Right lobe of liver (tissue), 6 donors: ENCODE measurements around the gene PIGL. TPM values are rescaled to one million over a fixed set of nuclear protein-coding genes. Genes with fewer than 3 reads are reported as not detected.
A peak's percentile ranks its signal among the peaks of the same experiment; 100 is the strongest.
"Not testable (repeated sequence)": the region's sequence is repeated elsewhere in the genome, so short reads cannot be mapped to it uniquely, and the experiment has no call there.

Source experiments
- ATAC-seq, 4 donors: fragments of 200-7000 bp; cut with Tn5 transposase; one replicate each; pipeline ENCODE4 v1.9.1; 2020; ENCODE audit warnings: mild to moderate bottlenecking in 4 of 4, moderate library complexity in 4 of 4
- DNase-seq, 3 donors: peaks; one replicate each; pipeline ENCODE4 v3.0.0-alpha.2; 2020
- H3K27ac ChIP-seq, 3 donors: fragments of 200-600 bp; one replicate each; pipeline ENCODE4 v1.8.0; 2022
- H3K27me3 ChIP-seq, 2 donors: fragments of 200-600 bp; one replicate each; pipeline ENCODE4 v1.8.0; 2022
- H3K36me3 ChIP-seq, 4 donors: fragments of 200-600 bp; sonication (generic) in 1 of 4; one replicate each; pipeline versions ENCODE4 v1.5.1 to v1.8.0; 2017 to 2022; ENCODE audit warnings: control low read depth in 1 of 4
- H3K4me1 ChIP-seq, 4 donors: fragments of 200-600 bp; sonication (generic) in 1 of 4; one replicate each; pipeline versions ENCODE4 v1.5.1 to v1.8.0; 2017 to 2022; ENCODE audit warnings: control low read depth in 1 of 4
- H3K4me3 ChIP-seq, 3 donors: fragments of 200-600 bp; one replicate each; pipeline ENCODE4 v1.8.0; 2022
- H3K9me3 ChIP-seq, 4 donors: fragments of 200-600 bp; sonication (generic) in 1 of 4; one replicate each; pipeline versions ENCODE4 v1.5.1 to v1.8.0; 2017 to 2022; ENCODE audit warnings: control low read depth in 1 of 4
- POLR2A ChIP-seq: fragments of 450-650 bp; IDR thresholded peaks from one replicate; pipeline ENCODE4 v1.6.1; 2017; ENCODE audit warnings: antibody characterized with exemption, mild to moderate bottlenecking
- WGBS: methylation state at CpG from one replicate; pipeline ENCODE4 v1.1.6; 2018; ENCODE audit warnings: low coverage, low lambda C conversion rate; ENCODE audit not compliant: insufficient coverage; ENCODE audit errors: missing lambda C conversion rate; 5-methylcytosine and 5-hydroxymethylcytosine counted together
- intact Hi-C, 2 donors: fragments of 100-400 bp; cut with DNase I; formaldehyde crosslinking; loops; one replicate each; pipeline versions ENCODE4 v1.11.2 to v1.14.1; 2022
- total RNA-seq, 6 experiments: library from RNA; depleted of rRNA in 2 of 6; stranded (reverse); fragments of >200 nt in 2 of 6; fragmentation: NEBNext Ultra II Directional in 3 of 6; extraction: Animal tissue kit (Norgen Biotek cat#: 25700) in 3 of 6; gene quantifications; one replicate each; pipeline versions ENCODE4 v1.1.0 to v1.2.4, GENCODE V29; 2016 to 2023
- TF ChIP-seq, protein P1 (sequence below), 4 donors: fragments of 200-600 bp in 3 of 4; fragments of 450-650 bp in 1 of 4; IDR thresholded peaks; one replicate each; pipeline versions ENCODE4 v1.5.1 to v1.8.0; 2016 to 2022; ENCODE audit warnings: antibody characterized with exemption in 4 of 4, mild to moderate bottlenecking in 2 of 4
- donor health status: DM: no; HTN: yes; CAD: no.
- donor health status: DM: no; HTN: no; CAD: no.
- donor health status: DM: no; HTN: no; CAD: no.
- donor health status: DM: no; HTN: yes; CAD: no.
- donor health status: DM: no; HTN: yes; CAD: no.

Gene PIGL
- total RNA-seq, 6 experiments from 2014 or later, result 8.5 to 29.7 (median 14.9) TPM

DNA sequence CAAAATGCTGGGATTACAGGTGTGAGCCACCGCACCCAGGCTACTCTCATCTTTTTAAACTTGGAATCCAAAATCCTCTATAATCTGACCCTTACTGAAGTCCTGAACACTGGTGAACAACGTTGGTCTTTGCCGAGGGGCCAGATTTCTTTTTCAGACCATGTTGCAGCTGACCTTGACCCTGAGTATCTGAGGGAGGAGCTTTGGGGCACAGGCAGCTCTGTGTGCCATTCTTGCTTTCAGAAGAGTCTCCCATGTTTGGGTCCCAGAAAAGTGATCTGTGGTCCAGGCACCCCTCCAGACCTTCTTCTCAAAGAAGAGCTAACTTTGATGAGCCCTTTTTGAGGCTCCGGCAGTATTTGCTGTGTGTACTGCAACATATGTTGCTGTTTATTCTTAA lies 85.8 kb downstream of the PIGL start:
- H3K9me3 ChIP-seq, result no peaks in the 10 kb centered on the region
- no peaks in the 10 kb centered on the region for H3K36me3 ChIP-seq
- WGBS, result 61% methylated on average over 4 of the region's 4 CpGs
- ATAC-seq, result no peak
- no peak for DNase-seq
- H3K4me1 ChIP-seq, result peaks cover 0 to 44% (median 16%) of the 10 kb centered on the region in 4 donors
- H3K27ac ChIP-seq, result peak overlapping the region in 1 of 3 donors; percentile 29
- intact Hi-C loops, result no loop called here
- TF ChIP-seq, protein P1, sequence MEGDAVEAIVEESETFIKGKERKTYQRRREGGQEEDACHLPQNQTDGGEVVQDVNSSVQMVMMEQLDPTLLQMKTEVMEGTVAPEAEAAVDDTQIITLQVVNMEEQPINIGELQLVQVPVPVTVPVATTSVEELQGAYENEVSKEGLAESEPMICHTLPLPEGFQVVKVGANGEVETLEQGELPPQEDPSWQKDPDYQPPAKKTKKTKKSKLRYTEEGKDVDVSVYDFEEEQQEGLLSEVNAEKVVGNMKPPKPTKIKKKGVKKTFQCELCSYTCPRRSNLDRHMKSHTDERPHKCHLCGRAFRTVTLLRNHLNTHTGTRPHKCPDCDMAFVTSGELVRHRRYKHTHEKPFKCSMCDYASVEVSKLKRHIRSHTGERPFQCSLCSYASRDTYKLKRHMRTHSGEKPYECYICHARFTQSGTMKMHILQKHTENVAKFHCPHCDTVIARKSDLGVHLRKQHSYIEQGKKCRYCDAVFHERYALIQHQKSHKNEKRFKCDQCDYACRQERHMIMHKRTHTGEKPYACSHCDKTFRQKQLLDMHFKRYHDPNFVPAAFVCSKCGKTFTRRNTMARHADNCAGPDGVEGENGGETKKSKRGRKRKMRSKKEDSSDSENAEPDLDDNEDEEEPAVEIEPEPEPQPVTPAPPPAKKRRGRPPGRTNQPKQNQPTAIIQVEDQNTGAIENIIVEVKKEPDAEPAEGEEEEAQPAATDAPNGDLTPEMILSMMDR (IDR thresholded peaks at IDR 0.05), result no peak
- no peak for TF ChIP-seq POLR2A
- H3K4me3 ChIP-seq, result no peak overlapping the region
- H3K27me3 ChIP-seq, result no peaks in the 10 kb centered on the region

DNA sequence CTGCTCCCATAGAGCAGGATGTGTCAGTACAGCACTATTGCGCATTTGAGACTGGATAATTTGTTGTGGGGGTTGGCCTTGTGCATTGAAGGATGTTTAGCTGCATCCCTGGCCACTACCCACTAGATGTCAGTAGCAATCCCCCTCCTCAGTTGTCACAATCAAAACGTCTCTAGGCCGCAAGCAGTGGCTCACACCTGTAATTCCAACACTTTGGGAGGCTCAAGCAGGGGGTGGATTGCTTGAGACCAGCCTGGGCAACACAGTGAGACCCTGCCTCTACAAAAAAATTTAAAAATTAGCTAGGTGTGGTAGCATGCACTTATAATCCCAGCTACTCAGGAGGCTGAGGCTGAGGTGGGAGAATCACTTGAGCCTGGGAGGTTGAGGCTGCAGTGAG lies 87.8 kb downstream of the PIGL start:
- TF ChIP-seq, protein P1 (IDR thresholded peaks at IDR 0.05), result peak; percentile 47 to 56 (median 52)
- no peak for TF ChIP-seq POLR2A

DNA sequence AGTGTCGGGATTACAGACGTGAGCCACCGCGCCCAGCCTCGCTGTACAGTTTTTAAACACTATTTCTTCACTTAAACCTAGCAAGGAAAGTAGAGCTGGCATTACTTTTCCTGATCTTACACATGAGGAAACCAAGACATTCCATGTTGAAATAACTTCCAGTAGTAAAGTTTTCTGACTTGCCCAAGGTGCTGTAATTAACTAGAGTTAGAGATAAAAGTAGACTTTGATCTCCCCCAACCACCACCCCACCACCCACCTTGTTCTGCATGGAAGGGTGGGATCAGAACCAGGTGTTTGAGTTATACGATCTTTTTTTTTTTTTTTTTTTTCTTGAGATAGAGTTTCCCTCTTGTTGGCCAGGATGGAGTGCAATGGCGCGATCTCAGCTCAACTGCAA lies 89.2 kb downstream of the PIGL start:
- DNase-seq (no peak), ATAC-seq (no peak)
- Histone ChIP-seq H3K4me3 (no peak overlapping the region), H3K27me3 (no peaks in the 10 kb centered on the region), H3K36me3 (no peaks in the 10 kb centered on the region), H3K9me3 (no peaks in the 10 kb centered on the region), H3K4me1 (peaks cover 0 to 15% (median 2%) of the 10 kb centered on the region in 4 donors), H3K27ac (no peak overlapping the region)
- no peak for TF ChIP-seq POLR2A
- TF ChIP-seq, protein P1 (IDR thresholded peaks at IDR 0.05), result no peak
- intact Hi-C loops, result no loop called here
- WGBS, result 68% methylated on average over 6 of the region's 8 CpGs

More for the DNA sequence above, 87.8 kb downstream of the PIGL start:
- H3K4me3 ChIP-seq, result no peak overlapping the region
- H3K9me3 ChIP-seq, result no peaks in the 10 kb centered on the region
- H3K27ac ChIP-seq, result peak overlapping the region in 2 of 3 donors; percentile 37 to 55
- 26% methylated on average over 2 of the region's 3 CpGs for WGBS
- no peak for DNase-seq
- intact Hi-C loops, result no loop called here
- H3K36me3 ChIP-seq, result no peaks in the 10 kb centered on the region
- H3K27me3 ChIP-seq, result no peaks in the 10 kb centered on the region
- ATAC-seq, result peak; percentile 74 to 88 (median 84)
- peaks cover 0 to 29% (median 9%) of the 10 kb centered on the region in 4 donors for H3K4me1 ChIP-seq

DNA sequence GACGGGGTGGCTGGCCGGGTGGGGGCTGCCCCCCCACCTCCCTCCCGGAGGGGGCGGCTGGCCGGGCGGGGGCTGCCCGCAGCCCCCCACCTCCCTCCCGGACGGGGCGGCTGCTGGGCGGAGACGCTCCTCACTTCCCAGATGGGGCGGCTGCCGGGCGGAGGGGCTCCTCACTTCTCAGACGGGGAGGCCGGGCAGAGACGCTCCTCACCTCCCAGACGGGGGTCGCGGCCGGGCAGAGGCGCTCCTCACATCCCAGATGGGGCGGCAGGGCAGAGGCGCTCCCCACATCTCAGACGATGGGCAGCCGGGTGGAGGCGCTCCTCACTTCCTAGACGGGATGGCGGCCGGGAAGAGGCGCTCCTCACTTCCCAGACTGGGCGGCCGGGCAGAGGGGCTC lies 95.1 kb downstream of the PIGL start:
- DNase-seq, H3K27ac ChIP-seq, H3K4me3 ChIP-seq, ATAC-seq, intact Hi-C loops, H3K9me3 ChIP-seq, H3K36me3 ChIP-seq, H3K27me3 ChIP-seq: not testable (repeated sequence)
- H3K4me1 ChIP-seq, result peaks cover 0 to 13% (median 6%) of the 10 kb centered on the region in 4 donors
- no CpG with 5 or more reads among the region's 34 CpGs for WGBS

DNA sequence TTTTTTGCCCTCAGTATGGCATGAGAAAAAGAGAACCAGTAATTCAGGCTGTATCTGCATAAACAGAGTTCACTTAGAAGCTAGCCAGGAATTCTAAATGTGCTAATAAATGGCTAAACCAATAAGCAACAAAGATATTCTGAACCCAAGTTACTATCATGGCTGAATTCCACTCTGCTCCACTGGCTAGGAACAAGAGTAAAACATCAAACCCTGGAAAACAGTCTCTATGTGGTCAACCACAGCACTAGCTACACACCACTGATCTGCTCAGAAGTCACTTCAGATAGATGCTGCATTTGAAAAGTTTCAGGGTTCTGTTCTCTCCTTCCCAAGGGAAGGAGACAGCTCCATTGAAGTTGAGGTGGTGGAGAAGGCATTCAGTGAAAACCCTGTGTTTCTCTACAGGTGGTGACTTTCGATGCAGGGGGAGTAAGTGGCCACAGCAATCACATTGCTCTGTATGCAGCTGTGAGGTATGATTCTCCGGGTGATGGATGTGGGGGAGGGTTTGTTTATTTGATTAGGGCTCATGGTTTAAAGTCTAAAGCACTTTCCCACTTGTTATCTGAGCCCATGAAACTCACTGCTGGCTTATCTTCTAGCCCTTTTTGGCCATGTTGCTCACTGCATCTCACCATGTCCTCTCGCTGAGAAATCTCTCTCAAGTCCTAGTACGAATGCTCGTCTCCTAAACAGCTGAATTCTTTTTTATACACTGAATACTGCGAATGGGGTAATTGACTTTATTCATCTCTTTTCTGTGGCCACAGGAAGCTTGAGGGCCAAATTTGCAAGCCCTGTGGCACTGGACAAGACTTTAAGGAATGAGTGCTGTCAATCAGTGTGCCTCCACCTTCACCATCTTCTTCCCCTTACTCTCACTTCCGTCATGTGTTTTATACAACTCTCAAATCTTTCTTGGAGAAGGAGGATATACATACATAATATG lies 96.4 kb downstream of the PIGL start:
- peak; percentile 59 for TF ChIP-seq POLR2A
- TF ChIP-seq, protein P1 (IDR thresholded peaks at IDR 0.05), result no peak
- Histone ChIP-seq H3K9me3 (no peaks in the 10 kb centered on the region), H3K4me1 (peaks cover 0 to 13% (median 6%) of the 10 kb centered on the region in 4 donors), H3K27ac (peak overlapping the region; percentile 24 to 84 (median 81)), H3K36me3 (no peaks in the 10 kb centered on the region), H3K4me3 (no peak overlapping the region), H3K27me3 (no peaks in the 10 kb centered on the region)
- DNase-seq (peak in 1 of 3 donors; percentile 71), ATAC-seq (peak; percentile 96 to 97 (median 96))
- intact Hi-C loops, result no loop called here
- 43% methylated on average over 7 of the region's 7 CpGs for WGBS
